Natural killer cell (primary cell): ENCODE data around the gene AGPAT1. TPM values are rescaled to one million over a fixed set of nuclear protein-coding genes. Genes with fewer than 3 reads are reported as not detected.

Source experiments
- ATAC-seq, 3 donors: fragments of 150-1000 bp in 2 of 3; fragments of 200-7000 bp in 1 of 3; cut with Tn5 transposase; 1 replicate in 1 of 3; 2 replicates in 2 of 3; pipeline ENCODE4 v1.10.0; 2021; ENCODE audit warnings: mild to moderate bottlenecking in 2 of 3, moderate library complexity in 2 of 3
- DNase-seq, 2 donors: peaks; one replicate each; pipeline versions ENCODE4 v3.0.0 to v3.0.0-alpha.2; 2013 to 2021; ENCODE audit warnings: mixed read lengths in 1 of 2
- H3K27ac ChIP-seq: one replicate; pipeline ENCODE4 v1.5.1; 2013; ENCODE audit warnings: mild to moderate bottlenecking, low read length
- H3K27me3 ChIP-seq: one replicate; pipeline ENCODE4 v1.6.1; 2013; ENCODE audit warnings: low read length; ENCODE audit not compliant: control insufficient read depth, insufficient read depth
- H3K36me3 ChIP-seq: one replicate; pipeline ENCODE4 v1.6.1; 2013; ENCODE audit warnings: low read length; ENCODE audit not compliant: control insufficient read depth, insufficient read depth
- H3K4me1 ChIP-seq: one replicate; pipeline ENCODE4 v1.6.1; 2013; ENCODE audit warnings: low read length; ENCODE audit not compliant: control insufficient read depth, insufficient read depth
- H3K4me3 ChIP-seq: one replicate; pipeline ENCODE4 v1.5.1; 2013; ENCODE audit warnings: low read length
- H3K9me3 ChIP-seq: one replicate; pipeline ENCODE4 v1.6.1; 2013; ENCODE audit warnings: low read length; ENCODE audit not compliant: control insufficient read depth, insufficient read depth
- H3K27ac Mint-ChIP-seq, 2 donors: one replicate each; pipeline ENCODE4 v1.8.0; 2022; ENCODE audit warnings: mild to moderate bottlenecking in 2 of 2, mixed read lengths in 2 of 2, moderate library complexity in 1 of 2
- H3K27me3 Mint-ChIP-seq, 2 donors: one replicate each; pipeline ENCODE4 v1.8.0; 2022; ENCODE audit warnings: low read depth in 2 of 2, mixed read lengths in 2 of 2
- H3K36me3 Mint-ChIP-seq: one replicate; pipeline ENCODE4 v1.8.0; 2022; ENCODE audit warnings: mixed read lengths
- H3K4me1 Mint-ChIP-seq, 2 donors: one replicate each; pipeline ENCODE4 v1.8.0; 2022; ENCODE audit warnings: mixed read lengths in 2 of 2
- H3K4me3 Mint-ChIP-seq: one replicate; pipeline ENCODE4 v1.8.0; 2022; ENCODE audit warnings: mild to moderate bottlenecking, moderate library complexity, mixed read lengths
- H3K9me3 Mint-ChIP-seq, 2 donors: one replicate each; pipeline ENCODE4 v1.8.0; 2022; ENCODE audit warnings: mixed read lengths in 2 of 2
- WGBS: methylation state at CpG from one replicate; pipeline ENCODE4 v1.1.7; 2013; ENCODE audit warnings: missing lambda C conversion rate; ENCODE audit not compliant: insufficient coverage; 5-methylcytosine and 5-hydroxymethylcytosine counted together
- intact Hi-C: fragments of 100-400 bp; cut with micrococcal nuclease; formaldehyde crosslinking; loops from one replicate; pipeline ENCODE4 v1.14.2; 2022
- total RNA-seq, 4 donors: library from RNA; stranded (reverse); fragments of 120-200 nt in 1 of 4; gene quantifications; one replicate each; pipeline versions ENCODE4 v1.2.3 to v1.2.4, GENCODE V29; 2013 to 2022
- TF ChIP-seq, protein P1 (sequence below): fragments of 200-600 bp; IDR thresholded peaks from one replicate; pipeline ENCODE4 v1.8.0; 2022; ENCODE audit warnings: antibody characterized with exemption

AGPAT1 gene
- total RNA-seq, 3 donors from 2014 or later (not counting 1 experiment from before 2014, with no cell fraction given) = 29.5 to 31.9 (median 31.2) TPM

DNA sequence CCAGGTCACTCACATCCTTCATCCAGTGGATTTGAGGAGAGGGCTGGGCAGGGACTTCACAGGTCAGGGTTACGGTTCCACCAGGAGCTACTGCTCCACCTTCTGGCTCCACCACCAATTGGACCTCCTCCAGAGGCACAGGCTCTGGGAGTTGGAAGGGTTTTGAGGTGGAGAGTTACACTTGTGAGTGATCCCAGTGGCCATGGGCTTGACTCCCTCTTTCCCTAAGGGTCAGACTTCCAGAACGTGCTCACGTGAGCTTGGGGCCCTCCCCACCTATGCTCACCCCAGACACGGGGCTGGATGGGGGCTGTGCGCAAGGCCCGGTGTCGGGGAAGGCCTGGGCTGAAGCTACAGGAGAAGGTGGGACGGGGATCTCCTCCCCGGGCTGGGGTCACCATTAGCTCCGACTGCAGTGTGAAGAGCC, 6.7 kb upstream of the AGPAT1 start:
- Mint-ChIP-seq H3K27ac (no peak overlapping the region), H3K27me3 (no peaks in the 10 kb centered on the region), H3K36me3 (peaks cover 18% of the 10 kb centered on the region), H3K9me3 (no peaks in the 10 kb centered on the region), H3K4me3 (no peak overlapping the region), H3K4me1 (peaks cover 44 to 65% of the 10 kb centered on the region in 2 donors)
- no peak overlapping the region for H3K4me3 ChIP-seq
- peaks cover 32% of the 10 kb centered on the region for H3K4me1 ChIP-seq
- whole genome bisulfite sequencing = 97% methylated on average over 9 of the region's 10 CpGs
- peaks cover 52% of the 10 kb centered on the region for H3K36me3 ChIP-seq
- no peaks in the 10 kb centered on the region for H3K27me3 ChIP-seq
- DNase-seq (no peak), ATAC-seq (no peak)
- TF ChIP-seq, protein P1, sequence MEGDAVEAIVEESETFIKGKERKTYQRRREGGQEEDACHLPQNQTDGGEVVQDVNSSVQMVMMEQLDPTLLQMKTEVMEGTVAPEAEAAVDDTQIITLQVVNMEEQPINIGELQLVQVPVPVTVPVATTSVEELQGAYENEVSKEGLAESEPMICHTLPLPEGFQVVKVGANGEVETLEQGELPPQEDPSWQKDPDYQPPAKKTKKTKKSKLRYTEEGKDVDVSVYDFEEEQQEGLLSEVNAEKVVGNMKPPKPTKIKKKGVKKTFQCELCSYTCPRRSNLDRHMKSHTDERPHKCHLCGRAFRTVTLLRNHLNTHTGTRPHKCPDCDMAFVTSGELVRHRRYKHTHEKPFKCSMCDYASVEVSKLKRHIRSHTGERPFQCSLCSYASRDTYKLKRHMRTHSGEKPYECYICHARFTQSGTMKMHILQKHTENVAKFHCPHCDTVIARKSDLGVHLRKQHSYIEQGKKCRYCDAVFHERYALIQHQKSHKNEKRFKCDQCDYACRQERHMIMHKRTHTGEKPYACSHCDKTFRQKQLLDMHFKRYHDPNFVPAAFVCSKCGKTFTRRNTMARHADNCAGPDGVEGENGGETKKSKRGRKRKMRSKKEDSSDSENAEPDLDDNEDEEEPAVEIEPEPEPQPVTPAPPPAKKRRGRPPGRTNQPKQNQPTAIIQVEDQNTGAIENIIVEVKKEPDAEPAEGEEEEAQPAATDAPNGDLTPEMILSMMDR = no peak
- no peak overlapping the region for H3K27ac ChIP-seq
- intact Hi-C loops = no loop called here
- H3K9me3 ChIP-seq = no peaks in the 10 kb centered on the region

DNA sequence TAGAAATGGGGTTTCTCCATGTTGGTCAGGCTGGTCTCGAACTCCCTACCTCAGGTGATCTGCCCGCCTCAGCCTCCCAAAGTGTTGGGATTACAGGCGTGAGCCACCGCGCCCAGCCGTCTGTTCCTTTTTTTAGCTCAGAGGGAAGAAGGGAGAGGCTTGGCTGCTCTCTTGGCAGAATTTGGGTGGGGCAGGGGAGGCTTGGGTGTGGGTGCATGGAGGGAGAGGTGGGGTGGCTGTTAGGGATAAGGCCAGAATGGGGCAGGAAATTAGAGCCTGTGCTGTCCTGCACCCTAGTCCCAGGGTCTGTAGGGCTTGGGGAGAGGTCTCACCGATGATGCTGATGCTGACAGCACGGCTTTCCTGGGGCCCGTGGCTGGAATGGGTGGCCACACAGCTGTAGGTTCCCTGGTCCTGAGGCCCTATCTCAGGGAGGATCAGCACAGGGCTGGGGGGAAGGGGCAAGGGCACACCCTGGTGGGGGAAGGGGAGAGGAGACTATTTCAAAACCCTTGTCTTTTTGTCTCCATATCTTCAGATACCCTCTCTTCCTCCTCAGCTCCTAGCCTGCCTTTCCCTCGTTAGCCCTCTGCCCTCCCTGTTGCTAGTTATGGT, 6.1 kb upstream of the AGPAT1 start:
- ATAC-seq = no peak
- peaks cover 44 to 65% of the 10 kb centered on the region in 2 donors for H3K4me1 Mint-ChIP-seq

DNA sequence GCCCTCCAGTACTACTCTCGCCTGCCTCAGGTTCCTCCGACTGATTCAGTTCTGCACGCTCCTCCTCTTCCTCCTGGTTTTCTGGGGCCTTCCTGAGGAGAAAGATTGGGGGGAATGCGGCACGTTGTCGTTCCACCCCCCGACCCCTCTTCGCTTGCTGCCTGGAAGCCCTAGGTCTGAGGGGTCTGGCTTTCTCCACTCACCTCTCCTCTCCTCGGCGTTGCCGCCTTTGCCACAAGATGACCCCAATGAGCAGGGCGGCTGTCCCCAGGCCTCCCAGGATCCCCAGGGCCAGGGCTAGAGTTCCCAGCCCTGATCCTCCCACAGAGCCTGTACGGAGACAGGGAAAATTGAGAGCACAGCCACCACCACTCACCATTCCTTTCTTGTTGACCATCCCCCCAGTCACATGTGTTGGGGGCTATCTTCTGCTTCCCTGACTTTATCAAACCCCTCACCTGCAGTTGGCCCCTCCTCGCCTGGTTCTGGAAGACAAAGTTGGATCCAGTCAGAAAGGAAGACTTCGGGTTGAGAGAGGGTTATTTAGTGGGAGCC, 5.3 kb upstream of the AGPAT1 start:
- H3K27me3 Mint-ChIP-seq = no peaks in the 10 kb centered on the region
- Histone ChIP-seq H3K36me3 (peaks cover 39% of the 10 kb centered on the region), H3K27me3 (no peaks in the 10 kb centered on the region), H3K27ac (no peak overlapping the region), H3K4me1 (peaks cover 33% of the 10 kb centered on the region), H3K4me3 (no peak overlapping the region), H3K9me3 (no peaks in the 10 kb centered on the region)
- ATAC-seq (no peak), DNase-seq (no peak)
- intact Hi-C loops = no loop called here
- peaks cover 45 to 65% of the 10 kb centered on the region in 2 donors for H3K4me1 Mint-ChIP-seq
- no peaks in the 10 kb centered on the region for H3K9me3 Mint-ChIP-seq
- peak overlapping the region in 1 of 2 donors; percentile 97 for H3K27ac Mint-ChIP-seq
- H3K4me3 Mint-ChIP-seq = peak overlapping the region; percentile 25
- 95% methylated on average over 15 of the region's 15 CpGs for WGBS
- peaks cover 4% of the 10 kb centered on the region for H3K36me3 Mint-ChIP-seq
- TF ChIP-seq, protein P1 = no peak

More for the DNA sequence above, 6.1 kb upstream of the AGPAT1 start:
- TF ChIP-seq, protein P1 = no peak
- Mint-ChIP-seq H3K9me3 (no peaks in the 10 kb centered on the region), H3K27me3 (no peaks in the 10 kb centered on the region), H3K27ac (peak overlapping the region in 1 of 2 donors; percentile 97), H3K4me3 (no peak overlapping the region), H3K36me3 (peaks cover 12% of the 10 kb centered on the region)
- WGBS = 92% methylated on average over 10 of the region's 10 CpGs
- DNase-seq = no peak
- Histone ChIP-seq H3K36me3 (peaks cover 47% of the 10 kb centered on the region), H3K27ac (no peak overlapping the region), H3K27me3 (no peaks in the 10 kb centered on the region), H3K4me3 (no peak overlapping the region), H3K9me3 (no peaks in the 10 kb centered on the region), H3K4me1 (peaks cover 32% of the 10 kb centered on the region)
- intact Hi-C loops = no loop called here
